ENCODE data around the gene DLST. TPM values are rescaled to one million over a fixed set of nuclear protein-coding genes. Genes with fewer than 3 reads are reported as not detected.

Gene DLST
- polyA plus RNA-seq, 1 of the 3 experiments (the other 2 are of a cell fraction): 92.3 TPM

DNA sequence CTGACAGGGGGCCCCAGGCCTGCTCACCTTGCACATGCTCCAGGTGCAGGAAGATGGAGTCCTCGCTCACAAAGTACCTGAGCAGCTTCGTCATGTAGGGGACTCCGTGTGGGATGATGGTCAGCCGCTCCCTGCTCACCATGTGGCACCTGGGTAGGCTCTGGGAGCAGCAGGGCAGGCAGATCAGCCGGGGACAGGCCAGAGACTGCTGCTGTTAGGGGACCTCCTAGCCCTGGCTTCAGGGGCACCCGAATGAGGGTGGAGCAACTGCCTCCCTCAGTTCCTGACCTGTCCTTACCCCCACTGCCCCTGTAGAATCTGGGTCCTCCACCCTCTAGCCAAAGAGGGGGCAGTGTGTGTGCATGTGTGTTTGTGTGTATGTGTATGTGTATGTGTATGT lies 29.5 kb downstream of the DLST start:
- Histone ChIP-seq H3K4me1 (ENCODE audit: control insufficient read depth in 1 of 2, insufficient read depth in 2 of 2, low read depth in 1 of 2, low read length in 1 of 2) (no peaks in the 10 kb centered on the region; a peak in 1 of 4 replicates), H2AFZ (ENCODE audit: low read depth) (no peak overlapping the region), H3K9me3 (no peaks in the 10 kb centered on the region), H3K27ac (ENCODE audit: low read depth in 2 of 2, low read length in 1 of 2) (no peak overlapping the region), H4K20me1 (ENCODE audit: insufficient read depth) (no peaks in the 10 kb centered on the region), H3K79me2 (ENCODE audit: insufficient read depth) (no peaks in the 10 kb centered on the region), H3K9ac (no peak overlapping the region), H3K36me3 (replicated peaks in 1 of 2; ENCODE audit: control insufficient read depth in 1 of 2, insufficient read depth in 2 of 2, low read length in 1 of 2) (no peaks in the 10 kb centered on the region), H3K4me3 (ENCODE audit: low read depth in 2 of 2, low read length in 1 of 2) (no peak overlapping the region), H3K9me2 (no peaks in the 10 kb centered on the region), H3F3A (replicated peaks; ENCODE audit: insufficient read depth) (peaks cover 2% of the 10 kb centered on the region), H3K4me2 (no peak overlapping the region), H3K27me3 (ENCODE audit: insufficient read depth) (no peaks in the 10 kb centered on the region)
- ChIA-PET CTCF (interaction anchor here (4.1 to 26.0 kb wide), 3 partner anchors 17 to 177 kb away, joined by 24 to 537 read pairs (median 124); no protein-coding TSS in a partner anchor), POLR2A (interaction anchor here (1.8 kb wide), 1 partner anchor 11 kb away, joined by 4 read pairs; the partner anchor contains the start of gene RPS6KL1)
- no peak for DNase-seq
- no CpG with 5 or more reads among the region's 6 CpGs for WGBS (ENCODE audit: low lambda C conversion rate)
- no peak for TF ChIP-seq MXI1 (IDR thresholded peaks at IDR 0.05; ENCODE audit: low read depth, low read length)

- WGBS (ENCODE audit: low lambda C conversion rate): 89% methylated on average over 4 of the region's 5 CpGs
- TF ChIP-seq, protein P1, sequence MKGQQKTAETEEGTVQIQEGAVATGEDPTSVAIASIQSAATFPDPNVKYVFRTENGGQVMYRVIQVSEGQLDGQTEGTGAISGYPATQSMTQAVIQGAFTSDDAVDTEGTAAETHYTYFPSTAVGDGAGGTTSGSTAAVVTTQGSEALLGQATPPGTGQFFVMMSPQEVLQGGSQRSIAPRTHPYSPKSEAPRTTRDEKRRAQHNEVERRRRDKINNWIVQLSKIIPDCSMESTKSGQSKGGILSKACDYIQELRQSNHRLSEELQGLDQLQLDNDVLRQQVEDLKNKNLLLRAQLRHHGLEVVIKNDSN (IDR thresholded peaks at IDR 0.05; ENCODE audit: borderline replicate concordance, low read depth): no peak
- TF ChIP-seq, protein P2, sequence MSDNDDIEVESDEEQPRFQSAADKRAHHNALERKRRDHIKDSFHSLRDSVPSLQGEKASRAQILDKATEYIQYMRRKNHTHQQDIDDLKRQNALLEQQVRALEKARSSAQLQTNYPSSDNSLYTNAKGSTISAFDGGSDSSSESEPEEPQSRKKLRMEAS (IDR thresholded peaks at IDR 0.05; ENCODE audit: low read depth): no peak
- TF ChIP-seq SMC3 (IDR thresholded peaks at IDR 0.05; ENCODE audit: low read depth, low read length) (no peak), EP300 (IDR thresholded peaks at IDR 0.05; ENCODE audit: borderline replicate concordance in 1 of 2, low read depth in 1 of 2, low read length in 1 of 2) (no peak), FOXJ3 (CRISPR knock-in tag; IDR thresholded peaks at IDR 0.05) (no peak), FOSL2 (IDR thresholded peaks at IDR 0.05; ENCODE audit: borderline replicate concordance, low read depth) (no peak), ZBTB33 (IDR thresholded peaks at IDR 0.05; ENCODE audit: borderline replicate concordance, low read depth) (no peak), NFIC (IDR thresholded peaks at IDR 0.05; ENCODE audit: borderline replicate concordance) (no peak), TEAD4 (IDR thresholded peaks at IDR 0.05; ENCODE audit: borderline replicate concordance, insufficient read depth) (no peak), MXI1 (IDR thresholded peaks at IDR 0.05; ENCODE audit: low read depth, low read length) (no peak), GATA2 (CRISPR knock-in tag; IDR thresholded peaks at IDR 0.05) (no peak), SIN3A (IDR thresholded peaks at IDR 0.05; ENCODE audit: borderline replicate concordance, low read depth, low read length) (no peak)
- TF ChIP-seq, protein P3, sequence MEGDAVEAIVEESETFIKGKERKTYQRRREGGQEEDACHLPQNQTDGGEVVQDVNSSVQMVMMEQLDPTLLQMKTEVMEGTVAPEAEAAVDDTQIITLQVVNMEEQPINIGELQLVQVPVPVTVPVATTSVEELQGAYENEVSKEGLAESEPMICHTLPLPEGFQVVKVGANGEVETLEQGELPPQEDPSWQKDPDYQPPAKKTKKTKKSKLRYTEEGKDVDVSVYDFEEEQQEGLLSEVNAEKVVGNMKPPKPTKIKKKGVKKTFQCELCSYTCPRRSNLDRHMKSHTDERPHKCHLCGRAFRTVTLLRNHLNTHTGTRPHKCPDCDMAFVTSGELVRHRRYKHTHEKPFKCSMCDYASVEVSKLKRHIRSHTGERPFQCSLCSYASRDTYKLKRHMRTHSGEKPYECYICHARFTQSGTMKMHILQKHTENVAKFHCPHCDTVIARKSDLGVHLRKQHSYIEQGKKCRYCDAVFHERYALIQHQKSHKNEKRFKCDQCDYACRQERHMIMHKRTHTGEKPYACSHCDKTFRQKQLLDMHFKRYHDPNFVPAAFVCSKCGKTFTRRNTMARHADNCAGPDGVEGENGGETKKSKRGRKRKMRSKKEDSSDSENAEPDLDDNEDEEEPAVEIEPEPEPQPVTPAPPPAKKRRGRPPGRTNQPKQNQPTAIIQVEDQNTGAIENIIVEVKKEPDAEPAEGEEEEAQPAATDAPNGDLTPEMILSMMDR (IDR thresholded peaks at IDR 0.05): no peak
- TF ChIP-seq, protein P4, sequence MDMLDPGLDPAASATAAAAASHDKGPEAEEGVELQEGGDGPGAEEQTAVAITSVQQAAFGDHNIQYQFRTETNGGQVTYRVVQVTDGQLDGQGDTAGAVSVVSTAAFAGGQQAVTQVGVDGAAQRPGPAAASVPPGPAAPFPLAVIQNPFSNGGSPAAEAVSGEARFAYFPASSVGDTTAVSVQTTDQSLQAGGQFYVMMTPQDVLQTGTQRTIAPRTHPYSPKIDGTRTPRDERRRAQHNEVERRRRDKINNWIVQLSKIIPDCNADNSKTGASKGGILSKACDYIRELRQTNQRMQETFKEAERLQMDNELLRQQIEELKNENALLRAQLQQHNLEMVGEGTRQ (IDR thresholded peaks at IDR 0.05; ENCODE audit: borderline replicate concordance, low read depth, low read length): no peak
- H3K27ac ChIP-seq (ENCODE audit: low read depth in 2 of 2, low read length in 1 of 2): no peak overlapping the region
- no peaks in the 10 kb centered on the region; a peak in 1 of 4 replicates for H3K4me1 ChIP-seq (ENCODE audit: control insufficient read depth in 1 of 2, insufficient read depth in 2 of 2, low read depth in 1 of 2, low read length in 1 of 2)
- peaks cover 2% of the 10 kb centered on the region for H3F3A ChIP-seq (replicated peaks; ENCODE audit: insufficient read depth)
- no peak overlapping the region for H3K4me2 ChIP-seq
- H3K9me3 ChIP-seq: no peaks in the 10 kb centered on the region
- ChIA-PET CTCF (interaction anchor here (1.6 to 26.0 kb wide), 4 partner anchors 17 to 392 kb away, joined by 6 to 537 read pairs (median 74); no protein-coding TSS in a partner anchor), POLR2A (interaction anchor here (1.8 kb wide), 1 partner anchor 11 kb away, joined by 4 read pairs; the partner anchor contains the start of gene RPS6KL1)
- H3K79me2 ChIP-seq (ENCODE audit: insufficient read depth): no peaks in the 10 kb centered on the region
- no peaks in the 10 kb centered on the region for H3K9me2 ChIP-seq
- no peaks in the 10 kb centered on the region for H3K36me3 ChIP-seq (replicated peaks in 1 of 2; ENCODE audit: control insufficient read depth in 1 of 2, insufficient read depth in 2 of 2, low read length in 1 of 2)
- H3K27me3 ChIP-seq (ENCODE audit: insufficient read depth): no peaks in the 10 kb centered on the region
- H3K9ac ChIP-seq: no peak overlapping the region
- no peak for DNase-seq
- H2AFZ ChIP-seq (ENCODE audit: low read depth): no peak overlapping the region
- H4K20me1 ChIP-seq (ENCODE audit: insufficient read depth): no peaks in the 10 kb centered on the region
- no peak overlapping the region for H3K4me3 ChIP-seq (ENCODE audit: low read depth in 2 of 2, low read length in 1 of 2)
These were observed 30.0 kb downstream of the DLST start for GRCh38 chr14:74911704-74912103.
